Upper lobe of left lung (tissue), 4 donors: ENCODE data around the gene BEND4.

Experiments used
- CTCF ChIP-seq, 6 experiments: fragments of 450-650 bp in 4 of 6; fragments of 200-600 bp in 2 of 6; sonication (generic) in 2 of 6; IDR thresholded peaks; one replicate each; pipeline ENCODE4 v1.5.1; 2016 to 2019; ENCODE audit warnings: antibody characterized with exemption in 6 of 6
- EP300 ChIP-seq, 4 donors: sonication (generic); formaldehyde crosslinking; IDR thresholded peaks; one replicate each; pipeline ENCODE4 v1.5.1; 2017; ENCODE audit warnings: antibody characterized with exemption in 4 of 4, control low read depth in 2 of 4
- POLR2A ChIP-seq, 4 donors: fragments of 450-650 bp; IDR thresholded peaks; one replicate each; pipeline ENCODE4 v1.5.1; 2016 to 2017; ENCODE audit warnings: antibody characterized with exemption in 4 of 4, mild to moderate bottlenecking in 2 of 4
- POLR2AphosphoS5 ChIP-seq, 2 donors: sonication (generic); formaldehyde crosslinking; IDR thresholded peaks; one replicate each; pipeline ENCODE4 v1.5.1; 2017; ENCODE audit warnings: antibody characterized with exemption in 2 of 2

- TF ChIP-seq CTCF (IDR thresholded peaks at IDR 0.05) = no peak
- no peak for TF ChIP-seq EP300 (IDR thresholded peaks at IDR 0.05)
- TF ChIP-seq POLR2AphosphoS5 (IDR thresholded peaks at IDR 0.05) = no peak
- no peak for TF ChIP-seq POLR2A (IDR thresholded peaks at IDR 0.05)
These were observed 7.0 kb upstream of the BEND4 start for GRCh38 chr4:42159271-42160001.
